GM12892 (cell line): ENCODE data around the gene SLC44A1.

Experiments
- POLR2A ChIP-seq: IDR thresholded peaks from 2 replicates; pipeline ENCODE4 v1.6.1; 2011; ENCODE audit warnings: low read depth, low read length, control low read depth
- POLR2AphosphoS5 ChIP-seq: IDR thresholded peaks from 2 replicates; pipeline ENCODE4 v1.6.1; 2011; ENCODE audit warnings: low read depth, low read length, control low read depth

DNA sequence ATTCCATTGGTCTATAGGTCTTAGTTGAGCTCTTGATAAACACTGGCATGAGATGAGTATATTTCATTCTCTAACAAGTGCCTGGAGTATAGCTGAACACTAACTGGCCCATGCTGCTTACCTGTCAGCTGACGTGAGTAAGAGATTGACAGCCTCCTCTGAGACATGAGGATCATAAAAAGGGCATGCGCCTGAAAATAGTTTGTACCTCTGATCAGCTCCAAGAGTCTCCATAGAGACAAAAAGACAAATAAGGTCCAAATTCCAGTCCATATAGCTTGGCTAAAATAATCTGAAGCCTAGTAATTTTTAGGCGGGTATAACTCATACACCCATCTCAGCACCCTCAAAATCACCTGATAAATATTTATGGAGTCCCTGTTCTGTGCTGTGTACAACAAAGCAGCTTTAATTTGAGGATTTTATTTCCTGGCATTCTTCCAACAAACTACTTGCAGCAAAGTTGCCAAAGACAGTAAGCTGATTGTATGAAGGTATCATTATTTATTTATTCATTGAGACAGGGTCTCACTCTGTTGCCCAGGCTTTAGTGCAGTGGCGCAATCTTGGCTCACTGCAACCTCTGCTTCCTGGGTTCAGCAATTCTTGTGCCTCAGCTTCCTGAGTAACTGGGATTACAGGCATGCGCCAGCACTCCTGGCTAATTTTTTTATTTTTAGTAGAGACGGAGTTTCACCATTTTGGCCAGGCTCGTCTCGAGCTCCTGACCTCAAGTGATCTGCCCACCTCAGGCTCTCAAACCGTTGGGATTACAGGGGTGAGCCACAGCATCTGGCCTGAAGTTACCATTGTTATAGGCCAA lies 187.2 kb downstream of the SLC44A1 start:
- TF ChIP-seq POLR2AphosphoS5, result no peak
- TF ChIP-seq POLR2A, result no peak
